ENCODE measurements around the gene PCSK1.

GRCh38 chr5:96481009-96481786 lies 48.1 kb upstream of the PCSK1 start:
- TF ChIP-seq POLR2A (IDR thresholded peaks at IDR 0.05; ENCODE audit: low read length): no peak
- TF ChIP-seq CBX2 (IDR thresholded peaks at IDR 0.05; ENCODE audit: borderline replicate concordance, low read depth): no peak
- TF ChIP-seq, protein P1, sequence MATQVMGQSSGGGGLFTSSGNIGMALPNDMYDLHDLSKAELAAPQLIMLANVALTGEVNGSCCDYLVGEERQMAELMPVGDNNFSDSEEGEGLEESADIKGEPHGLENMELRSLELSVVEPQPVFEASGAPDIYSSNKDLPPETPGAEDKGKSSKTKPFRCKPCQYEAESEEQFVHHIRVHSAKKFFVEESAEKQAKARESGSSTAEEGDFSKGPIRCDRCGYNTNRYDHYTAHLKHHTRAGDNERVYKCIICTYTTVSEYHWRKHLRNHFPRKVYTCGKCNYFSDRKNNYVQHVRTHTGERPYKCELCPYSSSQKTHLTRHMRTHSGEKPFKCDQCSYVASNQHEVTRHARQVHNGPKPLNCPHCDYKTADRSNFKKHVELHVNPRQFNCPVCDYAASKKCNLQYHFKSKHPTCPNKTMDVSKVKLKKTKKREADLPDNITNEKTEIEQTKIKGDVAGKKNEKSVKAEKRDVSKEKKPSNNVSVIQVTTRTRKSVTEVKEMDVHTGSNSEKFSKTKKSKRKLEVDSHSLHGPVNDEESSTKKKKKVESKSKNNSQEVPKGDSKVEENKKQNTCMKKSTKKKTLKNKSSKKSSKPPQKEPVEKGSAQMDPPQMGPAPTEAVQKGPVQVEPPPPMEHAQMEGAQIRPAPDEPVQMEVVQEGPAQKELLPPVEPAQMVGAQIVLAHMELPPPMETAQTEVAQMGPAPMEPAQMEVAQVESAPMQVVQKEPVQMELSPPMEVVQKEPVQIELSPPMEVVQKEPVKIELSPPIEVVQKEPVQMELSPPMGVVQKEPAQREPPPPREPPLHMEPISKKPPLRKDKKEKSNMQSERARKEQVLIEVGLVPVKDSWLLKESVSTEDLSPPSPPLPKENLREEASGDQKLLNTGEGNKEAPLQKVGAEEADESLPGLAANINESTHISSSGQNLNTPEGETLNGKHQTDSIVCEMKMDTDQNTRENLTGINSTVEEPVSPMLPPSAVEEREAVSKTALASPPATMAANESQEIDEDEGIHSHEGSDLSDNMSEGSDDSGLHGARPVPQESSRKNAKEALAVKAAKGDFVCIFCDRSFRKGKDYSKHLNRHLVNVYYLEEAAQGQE (IDR thresholded peaks at IDR 0.05): no peak
- no peak for TF ChIP-seq CTCF (IDR thresholded peaks at IDR 0.05)
- TF ChIP-seq MAFK (IDR thresholded peaks at IDR 0.05; ENCODE audit: partially characterized antibody): no peak
- no peak for TF ChIP-seq CHD4 (IDR thresholded peaks at IDR 0.05; ENCODE audit: borderline replicate concordance)
- TF ChIP-seq, protein P2, sequence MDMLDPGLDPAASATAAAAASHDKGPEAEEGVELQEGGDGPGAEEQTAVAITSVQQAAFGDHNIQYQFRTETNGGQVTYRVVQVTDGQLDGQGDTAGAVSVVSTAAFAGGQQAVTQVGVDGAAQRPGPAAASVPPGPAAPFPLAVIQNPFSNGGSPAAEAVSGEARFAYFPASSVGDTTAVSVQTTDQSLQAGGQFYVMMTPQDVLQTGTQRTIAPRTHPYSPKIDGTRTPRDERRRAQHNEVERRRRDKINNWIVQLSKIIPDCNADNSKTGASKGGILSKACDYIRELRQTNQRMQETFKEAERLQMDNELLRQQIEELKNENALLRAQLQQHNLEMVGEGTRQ (IDR thresholded peaks at IDR 0.05): no peak
- TF ChIP-seq CHD2 (IDR thresholded peaks at IDR 0.05; ENCODE audit: low read length, partially characterized antibody): no peak
